K562 (cell line): ENCODE results near the gene CASP2. TPM values are rescaled to one million over a fixed set of nuclear protein-coding genes. Genes with fewer than 3 reads are reported as not detected.

Experiments
- ATAC-seq: fragments of 200-7000 bp; cut with Tn5 transposase; 3 replicates; pipeline ENCODE4 v1.9.1; 2020; ENCODE audit warnings: moderate library complexity
- BruUV-seq: library from RNA; stranded (reverse); fragments of 400-500 nt; replicated peaks from 2 replicates; lab custom pipeline; 2021; lab: Mats Ljungman, UMichigan
- CTCF ChIA-PET: fragments of 300-600 bp; formaldehyde crosslinking; extraction: SDS; loops from one replicate; lab custom pipeline; 2021; ENCODE audit warnings: low intra/inter-chr PET ratio; lab: Yijun Ruan, JAX
- POLR2A ChIA-PET: fragments of 300-600, 350-650 bp; sonication (Branson Sonifier 250); formaldehyde crosslinking; extraction: SDS; loops from one replicate; lab custom pipeline; 2021; ENCODE audit warnings: antibody characterized with exemption, inconsistent platforms; lab: Yijun Ruan, JAX
- DNase-seq, 4 experiments: peaks; one replicate each; pipeline versions ENCODE4 v3.0.0 to v3.0.0-alpha.2; 2011 to 2018; ENCODE audit warnings: low spot score in 3 of 4, mixed read lengths in 3 of 4; ENCODE audit errors: extremely low read depth in 1 of 4
- FAIRE-seq: peaks from 2 replicates; lab custom pipeline; 2011; peaks lifted over from hg19 to GRCh38; lab: Jason Lieb, UNC
- H2AFZ ChIP-seq: 2 replicates; pipeline ENCODE4 v1.6.0; 2011; ENCODE audit warnings: low read depth, low read length, control low read depth, inconsistent platforms
- H3K27ac ChIP-seq: fragments of 200-600 bp; 3 replicates; pipeline ENCODE4 v1.8.0; 2011; ENCODE audit warnings: low read depth, mild to moderate bottlenecking, control low read depth, inconsistent platforms, low read length, moderate library complexity, mixed read lengths; ENCODE audit errors: extremely low read depth
- H3K27me3 ChIP-seq, 2 experiments: fragments of 300-600 bp in 1 of 2; 2 replicates in 1 of 2; 3 replicates in 1 of 2; pipeline versions ENCODE4 v1.6.0 to v1.8.0; 2011; ENCODE audit warnings: inconsistent platforms in 2 of 2, low read length in 2 of 2, mild to moderate bottlenecking in 1 of 2, mixed read lengths in 1 of 2, moderate library complexity in 1 of 2; ENCODE audit not compliant: control insufficient read depth in 2 of 2, insufficient read depth in 2 of 2
- H3K36me3 ChIP-seq: fragments of 300-600 bp; 3 replicates; pipeline ENCODE4 v1.8.0; 2011; ENCODE audit warnings: mild to moderate bottlenecking, low read length, inconsistent platforms; ENCODE audit not compliant: control insufficient read depth, insufficient read depth
- H3K4me1 ChIP-seq, 2 experiments: fragments of 200-600 bp in 1 of 2; replicated peaks in 1 of 2; 2 replicates in 1 of 2; 3 replicates in 1 of 2; pipeline versions ENCODE4 v1.5.1 to v1.8.0; 2011; ENCODE audit warnings: inconsistent platforms in 2 of 2, low read length in 2 of 2, mild to moderate bottlenecking in 1 of 2, mixed read lengths in 1 of 2, moderate library complexity in 1 of 2; ENCODE audit not compliant: control insufficient read depth in 2 of 2, insufficient read depth in 2 of 2
- H3K4me2 ChIP-seq: 2 replicates; pipeline ENCODE4 v1.6.1; 2011; ENCODE audit warnings: low read length, control low read depth, inconsistent platforms, mixed read lengths; ENCODE audit not compliant: insufficient read depth
- H3K4me3 ChIP-seq: fragments of 200-600 bp; sonication (generic), shearing (Covaris generic); 2 replicates; pipeline ENCODE4 v1.5.1; 2016; ENCODE audit warnings: control low read depth, inconsistent platforms
- H3K79me2 ChIP-seq: fragments of 200-600 bp; 3 replicates; pipeline ENCODE4 v1.8.0; 2011; ENCODE audit warnings: low read length, inconsistent platforms; ENCODE audit not compliant: control insufficient read depth, insufficient read depth
- H3K9ac ChIP-seq, 2 experiments: 2 replicates each; pipeline versions ENCODE4 v1.6.0 to v1.6.1; 2011; ENCODE audit warnings: low read depth in 2 of 2, low read length in 2 of 2, control low read depth in 1 of 2, inconsistent platforms in 1 of 2, mild to moderate bottlenecking in 1 of 2, mixed read lengths in 1 of 2; ENCODE audit not compliant: insufficient read depth in 1 of 2
- H3K9me1 ChIP-seq: one replicate; pipeline ENCODE4 v1.6.0; 2011; ENCODE audit warnings: inconsistent platforms, mild to moderate bottlenecking, low read length, moderate library complexity; ENCODE audit not compliant: control insufficient read depth, insufficient read depth
- H3K9me3 ChIP-seq: replicated peaks from 2 replicates; pipeline ENCODE4 v1.5.1; 2011; ENCODE audit warnings: low read depth, low read length, inconsistent platforms; ENCODE audit not compliant: control insufficient read depth, insufficient read depth
- H4K20me1 ChIP-seq: replicated peaks from 2 replicates; pipeline ENCODE4 v1.6.1; 2011; ENCODE audit warnings: low read length, inconsistent platforms, mixed read lengths; ENCODE audit not compliant: control insufficient read depth, insufficient read depth
- ADNP ChIP-seq: fragments of 200-800 bp; sonication (Bioruptor generic); IDR thresholded peaks from 2 replicates; pipeline ENCODE4 v1.6.1; 2016; ENCODE audit warnings: missing genetic modification characterization, missing compliant biosample characterization
- MCM5 ChIP-seq: fragments of 450-650 bp; IDR thresholded peaks from 2 replicates; pipeline ENCODE4 v1.6.1; 2016; ENCODE audit warnings: low read depth
- PCBP1 ChIP-seq: fragments of 200-400 bp; formaldehyde crosslinking; IDR thresholded peaks from 2 replicates; pipeline ENCODE4 v1.6.1; 2018; ENCODE audit warnings: mild to moderate bottlenecking, low read depth, low read length; ENCODE audit not compliant: poor library complexity, severe bottlenecking
- PCBP2 ChIP-seq: fragments of 200-400 bp; formaldehyde crosslinking; IDR thresholded peaks from 2 replicates; pipeline ENCODE4 v1.6.1; 2018; ENCODE audit warnings: low read length, low read depth, mild to moderate bottlenecking, moderate library complexity; ENCODE audit not compliant: poor library complexity, severe bottlenecking
- RBM25 ChIP-seq: fragments of 200-400 bp; formaldehyde crosslinking; IDR thresholded peaks from 2 replicates; pipeline ENCODE4 v1.6.1; 2018; ENCODE audit warnings: low read length, low read depth, moderate library complexity; ENCODE audit not compliant: severe bottlenecking
- ZNF551 ChIP-seq: fragments of 250-450 bp; sonication (Bioruptor Pico); IDR thresholded peaks from 2 replicates; pipeline ENCODE4 v1.5.0; 2021; ENCODE audit warnings: mild to moderate bottlenecking, moderate library complexity
- WGBS: fragments of 100-300 bp; shearing (Covaris generic); methylation state at CpG from one replicate; pipeline ENCODE4 v1.1.6; 2016; ENCODE audit warnings: low coverage, mixed read lengths; ENCODE audit not compliant: insufficient coverage; ENCODE audit errors: missing lambda C conversion rate; 5-methylcytosine and 5-hydroxymethylcytosine counted together
- in situ Hi-C: fragments of 300-500 bp; cut with MboI; formaldehyde crosslinking; loops from 4 replicates; pipeline ENCODE4 v1.15.0; 2018; ENCODE audit warnings: inconsistent platforms, mixed read lengths
- intact Hi-C: fragments of 100-400 bp; cut with micrococcal nuclease; formaldehyde crosslinking; loops from 2 replicates; pipeline ENCODE4 v1.14.2; 2022
- polyA plus RNA-seq, 8 experiments: library from polyadenylated mRNA; depleted of rRNA in 4 of 8; stranded (reverse) in 5 of 8; unstranded in 3 of 8; fragments of >200 nt; fragmentation: Nextera tagmentation in 2 of 8; fragmentation: Illumina TruSeq in 1 of 8; extraction: Ambion mirVana in 2 of 8; extraction: Trizol in 1 of 8; gene quantifications; 2 replicates each; pipeline versions ENCODE4 v1.2.1 to v1.2.3, GENCODE V29; 2011 to 2014; ENCODE audit warnings: inconsistent platforms in 1 of 8, missing spikeins in 1 of 8
- total RNA-seq, 7 experiments: library from RNA; depleted of rRNA in 6 of 7; stranded (reverse); fragments of >200 nt in 6 of 7; fragmentation: Illumina TruSeq in 2 of 7; extraction: Trizol in 2 of 7; gene quantifications; 2 replicates each; pipeline versions ENCODE4 v1.2.1 to v1.2.3, GENCODE V29; 2011 to 2021; ENCODE audit warnings: low replicate concordance in 1 of 7
- TF ChIP-seq, protein P1 (sequence below): IDR thresholded peaks from 2 replicates; pipeline ENCODE4 v1.6.1; 2016; ENCODE audit warnings: missing genetic modification characterization, missing compliant biosample characterization
- TF ChIP-seq, protein P2 (sequence below), 3 experiments: IDR thresholded peaks in 2 of 3; conservative IDR thresholded peaks in 1 of 3; 2 replicates each; pipeline ENCODE4 v1.5.1; 2011 to 2012; ENCODE audit warnings: low read length in 3 of 3, mild to moderate bottlenecking in 3 of 3, control low read depth in 2 of 3, improper control_type of control experiment in 1 of 3, inconsistent platforms in 1 of 3, low read depth in 1 of 3, mixed read lengths in 1 of 3, moderate library complexity in 1 of 3; ENCODE audit not compliant: insufficient read depth in 2 of 3
- TF ChIP-seq, protein P3 (sequence below): fragments of 450-650 bp; IDR thresholded peaks from 2 replicates; pipeline ENCODE4 v1.6.1; 2017; ENCODE audit warnings: antibody characterized with exemption, mild to moderate bottlenecking

Gene CASP2
- total and polyA plus RNA-seq, 9 of the 15 experiments (the other 6 are each of a cell fraction or from before 2014, with no cell fraction given), result 18.8 to 64.9 (median 24.1) TPM

DNA sequence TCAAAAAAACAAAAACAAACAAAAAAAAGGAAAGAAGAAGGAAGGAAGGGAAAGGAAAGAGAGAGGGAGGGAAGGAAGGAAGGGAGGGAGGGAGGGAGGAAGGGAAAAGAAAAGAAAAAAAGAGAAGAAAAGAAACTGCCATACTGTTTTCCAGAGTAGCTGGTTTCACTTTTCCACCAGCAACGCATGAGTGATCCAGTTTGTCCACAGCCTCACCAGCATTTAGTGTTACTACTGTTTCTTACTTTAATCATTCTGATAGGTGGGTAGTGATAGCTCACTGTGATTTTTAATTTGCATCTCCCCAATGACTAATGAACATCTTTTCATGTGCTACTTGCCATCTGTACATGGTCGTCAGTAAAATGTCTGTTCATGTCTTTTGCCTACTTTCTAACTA is 15.3 kb upstream of the CASP2 start:
- intact Hi-C loops (no loop called here), in situ Hi-C loops (no loop called here)
- WGBS, result 57% methylated on average over 2 of the region's 2 CpGs
- H3K79me2 ChIP-seq, result no peaks in the 10 kb centered on the region
- no peak for ATAC-seq
- H3K9ac ChIP-seq, result no peak overlapping the region
- no peaks in the 10 kb centered on the region for H3K27me3 ChIP-seq
- 0 out of 2 replicates have a peak, but pooled peaks cover 4% of the 10 kb centered on the region for H4K20me1 ChIP-seq
- no peak overlapping the region for H3K4me2 ChIP-seq
- ChIA-PET POLR2A (interaction anchor here (0.7 to 1.3 kb wide), 3 partner anchors 8 to 115 kb away, joined by 3 to 9 read pairs (median 4); partner anchors contain the start of gene GSTK1), CTCF (no interaction called here)
- H3K36me3 ChIP-seq, result peaks cover 23% of the 10 kb centered on the region; the same call in 2 of the 3 replicates
- no TSS peak for BruUV-seq
- DNase-seq, result no peak
- H3K9me1 ChIP-seq, result no peaks in the 10 kb centered on the region
- peaks cover 7 to 8% of the 10 kb centered on the region in 2 experiments; a peak in 3 of 5 replicates for H3K4me1 ChIP-seq
- H3K9me3 ChIP-seq, result no peaks in the 10 kb centered on the region
- no peak overlapping the region for H3K4me3 ChIP-seq
- TF ChIP-seq PCBP2, result peak; percentile 90
- TF ChIP-seq RBM25, result peak; percentile 90
- TF ChIP-seq PCBP1, result peak; percentile 76
- TF ChIP-seq ADNP (tag), result no peak
- TF ChIP-seq, protein P1, sequence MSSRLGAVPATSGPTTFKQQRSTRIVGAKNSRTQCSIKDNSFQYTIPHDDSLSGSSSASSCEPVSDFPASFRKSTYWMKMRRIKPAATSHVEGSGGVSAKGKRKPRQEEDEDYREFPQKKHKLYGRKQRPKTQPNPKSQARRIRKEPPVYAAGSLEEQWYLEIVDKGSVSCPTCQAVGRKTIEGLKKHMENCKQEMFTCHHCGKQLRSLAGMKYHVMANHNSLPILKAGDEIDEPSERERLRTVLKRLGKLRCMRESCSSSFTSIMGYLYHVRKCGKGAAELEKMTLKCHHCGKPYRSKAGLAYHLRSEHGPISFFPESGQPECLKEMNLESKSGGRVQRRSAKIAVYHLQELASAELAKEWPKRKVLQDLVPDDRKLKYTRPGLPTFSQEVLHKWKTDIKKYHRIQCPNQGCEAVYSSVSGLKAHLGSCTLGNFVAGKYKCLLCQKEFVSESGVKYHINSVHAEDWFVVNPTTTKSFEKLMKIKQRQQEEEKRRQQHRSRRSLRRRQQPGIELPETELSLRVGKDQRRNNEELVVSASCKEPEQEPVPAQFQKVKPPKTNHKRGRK, result peak; percentile 58
- TF ChIP-seq, protein P2, sequence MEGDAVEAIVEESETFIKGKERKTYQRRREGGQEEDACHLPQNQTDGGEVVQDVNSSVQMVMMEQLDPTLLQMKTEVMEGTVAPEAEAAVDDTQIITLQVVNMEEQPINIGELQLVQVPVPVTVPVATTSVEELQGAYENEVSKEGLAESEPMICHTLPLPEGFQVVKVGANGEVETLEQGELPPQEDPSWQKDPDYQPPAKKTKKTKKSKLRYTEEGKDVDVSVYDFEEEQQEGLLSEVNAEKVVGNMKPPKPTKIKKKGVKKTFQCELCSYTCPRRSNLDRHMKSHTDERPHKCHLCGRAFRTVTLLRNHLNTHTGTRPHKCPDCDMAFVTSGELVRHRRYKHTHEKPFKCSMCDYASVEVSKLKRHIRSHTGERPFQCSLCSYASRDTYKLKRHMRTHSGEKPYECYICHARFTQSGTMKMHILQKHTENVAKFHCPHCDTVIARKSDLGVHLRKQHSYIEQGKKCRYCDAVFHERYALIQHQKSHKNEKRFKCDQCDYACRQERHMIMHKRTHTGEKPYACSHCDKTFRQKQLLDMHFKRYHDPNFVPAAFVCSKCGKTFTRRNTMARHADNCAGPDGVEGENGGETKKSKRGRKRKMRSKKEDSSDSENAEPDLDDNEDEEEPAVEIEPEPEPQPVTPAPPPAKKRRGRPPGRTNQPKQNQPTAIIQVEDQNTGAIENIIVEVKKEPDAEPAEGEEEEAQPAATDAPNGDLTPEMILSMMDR (IDR thresholded peaks at IDR 0.05 in 2 of 3, conservative IDR thresholded peaks at IDR 0.05 in 1 of 3; ENCODE audit: insufficient read depth in 2 of 3, low read depth in 1 of 3, low read length in 3 of 3), result no peak
- TF ChIP-seq, protein P3, sequence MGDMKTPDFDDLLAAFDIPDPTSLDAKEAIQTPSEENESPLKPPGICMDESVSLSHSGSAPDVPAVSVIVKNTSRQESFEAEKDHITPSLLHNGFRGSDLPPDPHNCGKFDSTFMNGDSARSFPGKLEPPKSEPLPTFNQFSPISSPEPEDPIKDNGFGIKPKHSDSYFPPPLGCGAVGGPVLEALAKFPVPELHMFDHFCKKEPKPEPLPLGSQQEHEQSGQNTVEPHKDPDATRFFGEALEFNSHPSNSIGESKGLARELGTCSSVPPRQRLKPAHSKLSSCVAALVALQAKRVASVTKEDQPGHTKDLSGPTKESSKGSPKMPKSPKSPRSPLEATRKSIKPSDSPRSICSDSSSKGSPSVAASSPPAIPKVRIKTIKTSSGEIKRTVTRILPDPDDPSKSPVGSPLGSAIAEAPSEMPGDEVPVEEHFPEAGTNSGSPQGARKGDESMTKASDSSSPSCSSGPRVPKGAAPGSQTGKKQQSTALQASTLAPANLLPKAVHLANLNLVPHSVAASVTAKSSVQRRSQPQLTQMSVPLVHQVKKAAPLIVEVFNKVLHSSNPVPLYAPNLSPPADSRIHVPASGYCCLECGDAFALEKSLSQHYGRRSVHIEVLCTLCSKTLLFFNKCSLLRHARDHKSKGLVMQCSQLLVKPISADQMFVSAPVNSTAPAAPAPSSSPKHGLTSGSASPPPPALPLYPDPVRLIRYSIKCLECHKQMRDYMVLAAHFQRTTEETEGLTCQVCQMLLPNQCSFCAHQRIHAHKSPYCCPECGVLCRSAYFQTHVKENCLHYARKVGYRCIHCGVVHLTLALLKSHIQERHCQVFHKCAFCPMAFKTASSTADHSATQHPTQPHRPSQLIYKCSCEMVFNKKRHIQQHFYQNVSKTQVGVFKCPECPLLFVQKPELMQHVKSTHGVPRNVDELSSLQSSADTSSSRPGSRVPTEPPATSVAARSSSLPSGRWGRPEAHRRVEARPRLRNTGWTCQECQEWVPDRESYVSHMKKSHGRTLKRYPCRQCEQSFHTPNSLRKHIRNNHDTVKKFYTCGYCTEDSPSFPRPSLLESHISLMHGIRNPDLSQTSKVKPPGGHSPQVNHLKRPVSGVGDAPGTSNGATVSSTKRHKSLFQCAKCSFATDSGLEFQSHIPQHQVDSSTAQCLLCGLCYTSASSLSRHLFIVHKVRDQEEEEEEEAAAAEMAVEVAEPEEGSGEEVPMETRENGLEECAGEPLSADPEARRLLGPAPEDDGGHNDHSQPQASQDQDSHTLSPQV, result no peak
- no peak for TF ChIP-seq ZNF551 (CRISPR knock-in tag)
- no peak for TF ChIP-seq MCM5
- H2AFZ ChIP-seq, result no peak overlapping the region
- no peak for FAIRE-seq
- no peak overlapping the region for H3K27ac ChIP-seq
